Thyroid gland (tissue), 4 donors: ENCODE measurements around the gene GPRIN3.

Experiments used
- CTCF ChIP-seq, 6 experiments: fragments of 200-600 bp in 3 of 6; fragments of 450-650 bp in 3 of 6; sonication (generic) in 3 of 6; IDR thresholded peaks; one replicate each; pipeline ENCODE4 v1.5.1; 2016 to 2019; ENCODE audit warnings: antibody characterized with exemption in 6 of 6, mild to moderate bottlenecking in 2 of 6, inconsistent platforms in 1 of 6, moderate library complexity in 1 of 6
- POLR2A ChIP-seq, 2 donors: fragments of 450-650 bp; IDR thresholded peaks; one replicate each; pipeline ENCODE4 v1.6.1; 2017; ENCODE audit warnings: antibody characterized with exemption in 2 of 2, mild to moderate bottlenecking in 2 of 2, moderate library complexity in 1 of 2

- no peak for TF ChIP-seq CTCF (IDR thresholded peaks at IDR 0.05)
- TF ChIP-seq POLR2A (IDR thresholded peaks at IDR 0.05) = no peak
These were observed 23.6 kb upstream of the GPRIN3 start for GRCh38 chr4:89331197-89331596.
